Hepatic stellate cell (primary cell): Measurements from ENCODE around the gene NMNAT1.
A peak's percentile ranks its signal among the peaks of the same experiment; 100 is the strongest.
"Not testable (repeated sequence)": the region's sequence is repeated elsewhere in the genome, so short reads cannot be mapped to it uniquely, and the experiment has no call there.

Source experiments
- DNase-seq: peaks from one replicate; pipeline ENCODE4 v3.0.0; 2011; ENCODE audit warnings: low spot score

NMNAT1 gene

GRCh38 chr1:10020086-10020485 lies 76.8 kb downstream of the NMNAT1 start:
- DNase-seq: no peak

GRCh38 chr1:10020678-10021077 lies 77.4 kb downstream of the NMNAT1 start:
- not testable (repeated sequence) for DNase-seq

- not testable (repeated sequence) for DNase-seq
Measured at GRCh38 chr1:10021992-10022391, 78.7 kb downstream of the NMNAT1 start.

GRCh38 chr1:10022656-10023055 lies 79.4 kb downstream of the NMNAT1 start:
- DNase-seq: no peak

- DNase-seq: no peak
Measured at GRCh38 chr1:10025354-10025753, 82.1 kb downstream of the NMNAT1 start.

GRCh38 chr1:10027027-10027426 lies 83.8 kb downstream of the NMNAT1 start:
- DNase-seq: no peak

- DNase-seq: not testable (repeated sequence)
Measured at GRCh38 chr1:10028956-10029500, 85.8 kb downstream of the NMNAT1 start.

- peak; percentile 78 for DNase-seq
Measured at GRCh38 chr1:10031461-10031860, 88.2 kb downstream of the NMNAT1 start.

- DNase-seq: peak; percentile 98
Measured at GRCh38 chr1:10032590-10033358, 89.5 kb downstream of the NMNAT1 start, which contains the start of gene UBE4B. Gene UBE4B (plus strand): TSS chr1:10032958. CDS start chr1:10033671, 713 bp downstream.

- DNase-seq: peak; percentile 39
Measured at GRCh38 chr1:10033359-10033845, 90.1 kb downstream of the NMNAT1 start.
